Stimulated activated CD4-positive, alpha-beta T cell treated with anti-CD3 and anti-CD28 coated beads, Interleukin-4, amount 100 ng/mL, for 24 hours (primary cell): Measurements from ENCODE around the gene EFNA4.

Source experiments
- DNase-seq: peaks from one replicate; pipeline ENCODE4 v3.0.0-alpha.2; 2020

Gene EFNA4

GRCh38 chr1:155052439-155053395 is 10.8 kb upstream of the EFNA4 start:
- DNase-seq, result peak; percentile 22

- no peak for DNase-seq
These were observed 9.9 kb upstream of the EFNA4 start for GRCh38 chr1:155053531-155054105.

DNA sequence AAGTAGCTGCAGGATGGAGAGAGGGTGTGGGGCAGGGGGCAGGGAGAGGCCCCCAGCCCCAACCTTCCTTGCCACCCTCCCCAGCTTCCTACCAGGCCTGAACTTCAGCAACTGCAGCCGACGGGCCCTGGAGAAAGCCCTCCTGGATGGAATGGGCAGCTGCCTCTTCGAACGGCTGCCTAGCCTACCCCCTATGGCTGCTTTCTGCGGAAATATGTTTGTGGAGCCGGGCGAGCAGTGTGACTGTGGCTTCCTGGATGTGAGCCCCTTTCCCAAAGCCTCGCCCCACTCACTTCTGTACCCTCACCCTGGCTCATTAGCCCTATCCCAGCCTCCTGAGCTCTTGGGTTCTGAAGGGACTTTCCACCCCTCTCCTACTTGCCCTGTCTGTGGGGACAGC is 6.4 kb upstream of the EFNA4 start:
- DNase-seq, result no peak

DNA sequence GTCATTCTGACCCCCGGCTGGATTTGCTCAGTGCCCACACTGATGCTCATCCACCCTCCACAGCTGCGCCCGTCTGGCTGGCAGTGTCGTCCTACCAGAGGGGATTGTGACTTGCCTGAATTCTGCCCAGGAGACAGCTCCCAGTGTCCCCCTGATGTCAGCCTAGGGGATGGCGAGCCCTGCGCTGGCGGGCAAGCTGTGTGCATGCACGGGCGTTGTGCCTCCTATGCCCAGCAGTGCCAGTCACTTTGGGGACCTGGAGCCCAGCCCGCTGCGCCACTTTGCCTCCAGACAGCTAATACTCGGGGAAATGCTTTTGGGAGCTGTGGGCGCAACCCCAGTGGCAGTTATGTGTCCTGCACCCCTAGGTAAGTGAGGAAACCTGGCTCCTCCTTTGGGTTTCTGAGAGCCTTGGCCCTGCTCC is 5.7 kb upstream of the EFNA4 start:
- no peak for DNase-seq

GRCh38 chr1:155060736-155061135 is 2.8 kb upstream of the EFNA4 start:
- no peak for DNase-seq

DNA sequence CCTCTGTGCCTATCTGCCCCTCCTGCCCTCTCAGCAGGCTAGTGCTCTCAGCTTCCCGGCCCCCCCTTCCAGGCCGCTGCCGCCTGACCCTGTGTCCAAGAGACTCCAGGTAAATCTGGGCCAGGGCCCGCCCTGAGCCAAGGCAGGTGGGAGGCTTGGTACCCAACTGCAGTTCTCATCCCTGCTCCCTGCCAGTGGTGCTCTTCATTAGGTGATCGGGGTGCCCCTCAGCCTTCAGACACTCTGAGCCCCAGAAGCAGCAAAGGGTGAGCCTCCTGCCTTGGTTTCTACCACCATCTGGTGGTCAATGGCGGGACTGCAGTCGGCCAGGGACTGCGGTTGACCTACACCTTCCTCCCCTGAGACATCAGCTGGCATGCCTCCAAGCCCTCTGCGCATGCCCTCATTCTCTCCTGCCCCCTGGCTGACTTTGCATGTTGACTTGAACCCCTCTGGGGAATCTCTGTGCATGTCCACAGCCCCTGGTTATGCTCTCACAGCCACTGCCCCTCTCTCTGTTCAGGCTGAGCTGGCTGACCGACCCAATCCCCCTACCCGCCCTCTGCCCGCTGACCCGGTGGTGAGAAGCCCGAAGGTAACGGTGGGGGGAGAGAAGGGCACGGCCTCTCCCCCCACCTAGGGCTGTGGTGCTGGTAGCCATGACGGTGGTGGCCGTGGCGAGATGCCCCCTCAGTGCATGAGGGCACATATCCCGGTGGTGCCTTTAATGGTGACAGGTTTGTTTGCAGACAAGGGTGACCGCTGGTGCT is 2.0 kb upstream of the EFNA4 start:
- DNase-seq, result peak; percentile 95

GRCh38 chr1:155062151-155062686 is 1.3 kb upstream of the EFNA4 start:
- no peak for DNase-seq

GRCh38 chr1:155062702-155063411 is 683 bp upstream of the EFNA4 start:
- peak; percentile 77 for DNase-seq

DNA sequence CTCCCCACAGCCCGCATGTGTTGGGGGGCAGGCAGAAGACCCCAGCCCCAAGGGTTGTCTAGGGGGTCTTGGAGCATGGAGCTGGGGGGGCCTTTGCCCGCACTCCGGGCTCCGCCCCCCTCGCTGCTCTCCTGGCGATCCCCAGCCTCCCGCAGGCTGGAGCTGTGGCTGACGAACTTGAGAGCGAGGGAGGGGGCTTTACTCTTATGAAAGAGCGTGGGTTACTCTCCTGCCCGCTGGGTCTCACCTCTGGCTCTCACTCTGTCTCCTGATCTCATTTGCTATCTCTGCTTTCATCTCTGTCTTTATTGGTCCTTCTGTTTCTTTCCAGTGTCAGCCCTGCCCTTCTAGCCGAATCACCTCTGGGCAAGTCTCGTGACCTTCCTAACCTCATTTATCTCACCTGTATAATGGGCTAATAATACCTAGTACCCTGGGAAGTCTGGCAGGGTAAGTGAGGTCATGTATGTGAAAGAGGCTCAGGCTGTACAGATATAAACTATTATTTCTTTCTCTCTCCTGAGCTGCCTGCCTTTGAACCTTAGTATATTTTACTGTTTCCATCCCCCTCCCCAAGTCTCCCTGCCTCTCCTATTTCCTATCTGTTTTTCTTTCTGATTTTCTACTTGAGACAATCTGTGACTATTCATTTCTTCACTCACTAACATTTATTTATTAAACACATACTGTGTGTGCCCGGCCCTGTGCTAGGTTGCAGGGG is 731 bp downstream of the EFNA4 start:
- DNase-seq, result no peak

- no peak for DNase-seq
These were observed 1.4 kb downstream of the EFNA4 start for GRCh38 chr1:155064832-155065429.

DNA sequence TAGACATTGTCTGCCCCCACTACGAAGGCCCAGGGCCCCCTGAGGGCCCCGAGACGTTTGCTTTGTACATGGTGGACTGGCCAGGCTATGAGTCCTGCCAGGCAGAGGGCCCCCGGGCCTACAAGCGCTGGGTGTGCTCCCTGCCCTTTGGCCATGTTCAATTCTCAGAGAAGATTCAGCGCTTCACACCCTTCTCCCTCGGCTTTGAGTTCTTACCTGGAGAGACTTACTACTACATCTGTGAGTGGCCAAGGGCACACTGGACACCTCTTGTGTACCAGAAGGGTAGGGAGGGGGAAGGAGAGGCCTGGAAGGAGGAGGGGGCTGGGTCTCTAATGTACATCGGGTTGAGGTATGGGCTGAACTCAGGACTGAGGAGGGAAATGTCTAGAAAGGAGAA is 3.2 kb downstream of the EFNA4 start:
- DNase-seq, result no peak

DNA sequence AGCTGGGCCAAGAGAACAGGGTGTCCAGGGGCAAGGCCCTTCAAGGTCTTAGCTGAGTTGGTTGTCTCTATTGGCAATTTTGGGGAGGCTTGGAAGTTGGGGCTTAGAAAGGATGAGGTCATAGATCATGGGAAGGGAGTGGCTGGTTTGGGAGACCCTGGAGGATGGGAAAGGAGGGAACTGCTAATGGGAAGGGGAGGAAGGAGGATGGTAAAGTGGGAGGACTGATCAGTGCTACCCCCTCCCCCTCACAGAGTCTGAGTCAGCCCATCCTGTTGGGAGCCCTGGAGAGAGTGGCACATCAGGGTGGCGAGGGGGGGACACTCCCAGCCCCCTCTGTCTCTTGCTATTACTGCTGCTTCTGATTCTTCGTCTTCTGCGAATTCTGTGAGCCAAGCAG is 5.1 kb downstream of the EFNA4 start:
- DNase-seq, result no peak

DNA sequence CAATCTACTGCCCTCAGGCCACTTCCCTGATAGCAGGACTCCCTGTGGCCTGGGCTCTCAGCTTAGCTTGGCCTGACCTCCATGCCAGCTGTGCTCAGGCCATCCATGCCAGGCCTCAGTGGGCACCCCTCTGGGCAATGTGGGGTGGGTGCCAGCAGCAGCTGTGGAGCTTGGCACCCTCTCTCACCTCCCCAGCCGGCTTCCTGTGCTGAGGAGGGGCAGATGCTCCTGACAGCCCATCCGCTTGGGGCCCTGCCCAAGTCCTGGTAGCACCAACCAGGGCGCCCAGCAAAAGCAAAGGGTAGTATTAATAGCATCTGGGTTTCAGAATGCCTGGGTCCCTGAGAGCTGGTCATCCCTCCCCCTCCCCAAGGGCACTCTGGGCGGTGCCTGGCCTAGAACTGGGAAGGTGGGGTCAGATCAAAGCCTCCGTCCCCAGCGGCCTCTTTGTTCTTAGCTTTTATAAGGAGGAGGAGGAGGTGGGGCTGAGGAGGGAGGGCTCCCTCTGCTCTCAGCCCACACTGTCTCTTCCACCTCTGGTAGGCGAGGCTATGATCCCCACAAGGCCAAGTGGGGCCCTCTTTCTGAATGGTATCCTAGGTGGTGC is 6.1 kb downstream of the EFNA4 start:
- no peak for DNase-seq

DNA sequence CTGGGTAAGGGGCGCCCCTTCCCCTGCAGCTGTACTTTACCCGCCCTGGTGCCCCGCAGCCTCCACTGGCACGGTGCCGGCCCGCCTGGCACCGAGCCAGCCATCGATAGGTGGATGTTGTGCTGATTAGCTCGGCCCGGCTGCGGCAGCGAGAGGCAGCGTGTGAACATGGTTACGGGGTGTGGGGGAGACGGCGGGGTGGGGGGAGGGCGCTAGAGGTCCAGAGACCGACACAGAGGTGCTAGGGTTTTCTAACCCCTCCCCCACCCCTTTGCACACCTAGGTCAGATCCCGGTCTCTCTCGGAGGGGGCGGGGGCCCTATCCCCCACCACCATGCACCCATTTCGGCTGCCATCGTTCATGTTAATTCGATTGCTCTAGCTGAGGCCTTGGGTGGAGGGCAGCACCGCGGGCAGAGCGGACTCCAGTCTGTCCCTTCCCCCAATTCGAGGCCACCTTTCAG is 6.7 kb downstream of the EFNA4 start:
- no peak for DNase-seq

- DNase-seq, result peak; percentile 78
These were observed 7.4 kb downstream of the EFNA4 start for GRCh38 chr1:155070721-155071569.

GRCh38 chr1:155071701-155072100 is 8.2 kb downstream of the EFNA4 start:
- DNase-seq, result no peak

DNA sequence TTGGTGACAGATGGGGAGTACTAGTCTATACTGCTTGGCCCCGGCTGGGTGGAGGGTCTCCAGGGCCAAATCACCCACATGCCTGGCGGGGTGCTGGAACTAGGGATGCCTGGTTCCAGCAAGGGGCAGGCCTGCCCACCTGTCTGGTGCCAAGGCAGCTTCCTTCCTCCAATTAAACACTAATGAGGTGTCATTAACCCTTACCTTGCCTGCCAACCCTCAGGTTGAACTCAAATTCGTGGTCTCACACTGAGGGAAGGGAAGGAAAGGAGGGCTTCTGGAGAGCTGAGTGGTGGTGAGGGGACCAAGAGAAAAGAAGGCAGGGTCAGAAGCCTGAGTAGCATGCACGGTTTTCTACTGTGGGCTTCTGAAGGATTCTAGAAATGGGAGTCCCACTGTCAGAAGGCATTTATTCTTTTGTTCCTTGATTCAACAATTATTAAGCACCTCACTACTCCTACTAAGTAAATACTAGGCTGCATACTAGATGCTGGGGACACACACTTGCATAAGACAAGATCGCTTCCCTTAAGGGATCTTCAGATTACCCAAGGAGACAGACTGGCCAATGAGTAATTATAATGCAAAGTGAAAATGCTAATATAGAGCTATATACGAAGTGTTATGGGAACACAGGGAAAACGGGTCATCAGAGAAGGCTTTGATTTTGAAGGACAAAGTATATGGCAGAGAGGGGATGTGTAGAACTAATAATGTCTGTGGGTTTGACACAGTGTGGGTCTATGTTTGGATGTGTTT is 9.2 kb downstream of the EFNA4 start:
- DNase-seq, result no peak

DNA sequence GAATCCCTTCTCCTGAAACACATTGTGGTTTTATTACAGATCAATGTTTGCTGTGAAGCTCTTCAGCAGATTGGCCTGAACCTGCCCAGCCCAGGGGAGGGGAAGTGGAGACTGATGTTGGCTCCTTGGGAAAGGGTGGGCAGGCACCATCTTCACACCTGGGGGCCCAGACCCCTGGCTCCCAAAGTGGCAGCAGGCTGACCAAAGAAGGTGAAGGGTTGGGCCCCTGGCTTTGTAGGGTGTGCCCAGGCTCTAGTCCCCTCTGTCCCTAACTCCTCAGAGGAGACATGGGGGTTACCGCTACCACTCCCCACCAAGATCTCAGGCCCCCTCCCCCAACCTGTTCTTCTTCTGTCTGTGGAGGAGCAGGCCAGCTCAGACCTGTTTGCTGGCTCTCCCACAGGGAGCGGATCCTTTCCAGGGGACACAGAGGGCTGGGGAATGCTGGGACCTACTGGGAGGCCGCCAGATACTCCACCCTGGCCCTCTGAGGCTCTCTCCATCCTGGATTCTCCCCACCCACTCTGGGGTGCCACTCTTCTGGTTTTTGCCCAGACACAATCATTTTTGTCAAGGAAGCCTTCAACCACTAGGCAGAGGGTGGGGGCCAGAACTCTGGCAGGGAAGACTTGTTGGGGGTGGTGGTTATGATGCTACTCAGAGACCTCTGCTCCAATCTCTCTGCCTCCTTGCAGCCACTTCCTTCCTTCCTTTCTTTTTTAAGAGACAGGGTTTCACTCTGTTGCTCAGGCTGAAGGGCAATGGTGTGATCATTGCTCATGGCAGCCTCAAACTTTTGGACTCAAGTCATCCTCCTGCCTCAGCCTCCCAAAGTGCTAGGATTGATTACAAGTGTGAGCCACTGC is 10.1 kb downstream of the EFNA4 start:
- no peak for DNase-seq
